ENCODE data around the gene PLBD1. TPM values are rescaled to one million over a fixed set of nuclear protein-coding genes. Genes with fewer than 3 reads are reported as not detected.

The PLBD1 gene
- total and polyA plus RNA-seq, 4 donors, result 1.4 to 7.5 (median 4.2) TPM

GRCh38 chr12:14545144-14546124 lies 22.2 kb downstream of the PLBD1 start:
- DNase-seq (ENCODE audit: low spot score), result no peak
- no peaks in the 10 kb centered on the region for H3K27me3 ChIP-seq (ENCODE audit: control insufficient read depth in 4 of 4, insufficient read depth in 4 of 4, low read length in 3 of 4)
- H3K4me3 ChIP-seq (ENCODE audit: low read depth in 1 of 3, low read length in 3 of 3), result no peak overlapping the region
- H3K36me3 ChIP-seq (ENCODE audit: control insufficient read depth in 4 of 4, insufficient read depth in 3 of 4, low read depth in 1 of 4, low read length in 3 of 4), result peaks cover 0 to 1% (median 0%) of the 10 kb centered on the region in 4 donors
- no peaks in the 10 kb centered on the region for H3K4me1 ChIP-seq (ENCODE audit: control insufficient read depth in 4 of 4, insufficient read depth in 4 of 4, low read length in 3 of 4)
- no peaks in the 10 kb centered on the region for H3K9me3 ChIP-seq (ENCODE audit: control insufficient read depth in 4 of 4, low read length in 3 of 4)
- TF ChIP-seq RXRA (IDR thresholded peaks at IDR 0.05) (no peak), HNF4G (IDR thresholded peaks at IDR 0.05) (no peak), ZBTB33 (IDR thresholded peaks at IDR 0.05) (no peak), RAD21 (IDR thresholded peaks at IDR 0.05) (no peak), TAF1 (conservative IDR thresholded peaks at IDR 0.05) (no peak), YY1 (IDR thresholded peaks at IDR 0.05) (no peak), JUND (IDR thresholded peaks at IDR 0.05) (no peak), NR2F2 (IDR thresholded peaks at IDR 0.05) (no peak), EGR1 (IDR thresholded peaks at IDR 0.05; ENCODE audit: low read depth in 2 of 2) (no peak), REST (IDR thresholded peaks at IDR 0.05) (no peak), FOXA2 (IDR thresholded peaks at IDR 0.05) (no peak), FOXA1 (IDR thresholded peaks at IDR 0.05) (no peak), HNF4A (conservative IDR thresholded peaks at IDR 0.05) (no peak), SP1 (IDR thresholded peaks at IDR 0.05) (no peak), GABPA (IDR thresholded peaks at IDR 0.05 in 1 of 2, conservative IDR thresholded peaks at IDR 0.05 in 1 of 2) (no peak)
- TF ChIP-seq, protein P1, sequence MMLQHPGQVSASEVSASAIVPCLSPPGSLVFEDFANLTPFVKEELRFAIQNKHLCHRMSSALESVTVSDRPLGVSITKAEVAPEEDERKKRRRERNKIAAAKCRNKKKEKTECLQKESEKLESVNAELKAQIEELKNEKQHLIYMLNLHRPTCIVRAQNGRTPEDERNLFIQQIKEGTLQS (IDR thresholded peaks at IDR 0.05), result no peak
- TF ChIP-seq, protein P2, sequence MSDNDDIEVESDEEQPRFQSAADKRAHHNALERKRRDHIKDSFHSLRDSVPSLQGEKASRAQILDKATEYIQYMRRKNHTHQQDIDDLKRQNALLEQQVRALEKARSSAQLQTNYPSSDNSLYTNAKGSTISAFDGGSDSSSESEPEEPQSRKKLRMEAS (IDR thresholded peaks at IDR 0.05), result no peak
- TF ChIP-seq, protein P3, sequence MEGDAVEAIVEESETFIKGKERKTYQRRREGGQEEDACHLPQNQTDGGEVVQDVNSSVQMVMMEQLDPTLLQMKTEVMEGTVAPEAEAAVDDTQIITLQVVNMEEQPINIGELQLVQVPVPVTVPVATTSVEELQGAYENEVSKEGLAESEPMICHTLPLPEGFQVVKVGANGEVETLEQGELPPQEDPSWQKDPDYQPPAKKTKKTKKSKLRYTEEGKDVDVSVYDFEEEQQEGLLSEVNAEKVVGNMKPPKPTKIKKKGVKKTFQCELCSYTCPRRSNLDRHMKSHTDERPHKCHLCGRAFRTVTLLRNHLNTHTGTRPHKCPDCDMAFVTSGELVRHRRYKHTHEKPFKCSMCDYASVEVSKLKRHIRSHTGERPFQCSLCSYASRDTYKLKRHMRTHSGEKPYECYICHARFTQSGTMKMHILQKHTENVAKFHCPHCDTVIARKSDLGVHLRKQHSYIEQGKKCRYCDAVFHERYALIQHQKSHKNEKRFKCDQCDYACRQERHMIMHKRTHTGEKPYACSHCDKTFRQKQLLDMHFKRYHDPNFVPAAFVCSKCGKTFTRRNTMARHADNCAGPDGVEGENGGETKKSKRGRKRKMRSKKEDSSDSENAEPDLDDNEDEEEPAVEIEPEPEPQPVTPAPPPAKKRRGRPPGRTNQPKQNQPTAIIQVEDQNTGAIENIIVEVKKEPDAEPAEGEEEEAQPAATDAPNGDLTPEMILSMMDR (IDR thresholded peaks at IDR 0.05; ENCODE audit: low read depth, low read length, missing input control), result no peak
- H3K27ac ChIP-seq (ENCODE audit: low read depth in 1 of 2, low read length in 2 of 2), result no peak overlapping the region
- no peak overlapping the region for H3K9ac ChIP-seq (ENCODE audit: low read depth in 1 of 2, low read length in 2 of 2)
- WGBS, result 77% methylated on average over 7 of the region's 7 CpGs
